Measurements from ENCODE around the gene MED15.

The MED15 gene

DNA sequence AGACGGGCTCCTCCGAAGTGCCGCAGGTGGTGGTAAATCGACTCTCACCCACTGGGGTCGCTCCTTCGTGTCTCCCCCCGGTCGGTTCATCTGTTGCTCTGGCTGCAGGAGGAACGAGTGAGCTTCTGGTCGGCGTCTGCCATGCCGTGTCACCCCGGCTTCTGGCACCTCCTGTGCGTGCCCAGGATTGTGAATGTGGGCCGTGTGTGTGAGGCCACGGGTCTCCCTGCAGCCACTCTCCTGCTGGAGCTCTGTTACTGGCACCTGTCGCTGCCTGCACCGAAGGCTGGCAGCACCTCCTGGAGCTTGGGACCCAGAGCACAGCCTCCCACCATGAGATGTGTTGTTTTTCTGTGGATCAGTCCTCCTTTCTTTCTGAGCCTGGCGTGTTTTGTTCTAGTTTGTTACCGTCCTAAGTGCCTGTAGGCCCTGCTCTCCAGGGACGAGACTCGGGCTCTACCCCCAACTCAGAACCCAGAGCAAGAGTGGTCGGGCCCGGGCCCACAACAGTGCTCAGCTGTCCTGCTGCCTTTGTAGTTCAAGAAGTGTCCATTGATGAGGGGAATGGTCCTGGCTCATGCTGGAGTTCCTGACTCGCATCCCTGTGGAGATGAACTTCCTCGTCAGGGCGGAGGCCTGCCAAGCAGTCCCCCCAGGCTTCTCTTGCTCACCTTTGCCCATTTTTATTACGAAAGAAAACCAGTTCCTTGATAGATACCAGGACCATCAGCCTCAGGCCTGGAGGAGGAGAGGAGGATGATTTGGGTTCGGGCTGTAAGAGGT, 66.6 kb downstream of the MED15 start:
- H3K9me3 ChIP-seq (ENCODE audit: insufficient read depth, low read length, severe bottlenecking) = no peaks in the 10 kb centered on the region
- no peak overlapping the region for H2AFZ ChIP-seq (ENCODE audit: low read depth, low read length)
- no peaks in the 10 kb centered on the region for H3K27me3 ChIP-seq (ENCODE audit: insufficient read depth, low read length, poor library complexity)
- H3K27ac ChIP-seq (ENCODE audit: low read length) = no peak overlapping the region
- H3K4me2 ChIP-seq (ENCODE audit: insufficient read depth, low read length) = no peak overlapping the region
- TF ChIP-seq, protein P1, sequence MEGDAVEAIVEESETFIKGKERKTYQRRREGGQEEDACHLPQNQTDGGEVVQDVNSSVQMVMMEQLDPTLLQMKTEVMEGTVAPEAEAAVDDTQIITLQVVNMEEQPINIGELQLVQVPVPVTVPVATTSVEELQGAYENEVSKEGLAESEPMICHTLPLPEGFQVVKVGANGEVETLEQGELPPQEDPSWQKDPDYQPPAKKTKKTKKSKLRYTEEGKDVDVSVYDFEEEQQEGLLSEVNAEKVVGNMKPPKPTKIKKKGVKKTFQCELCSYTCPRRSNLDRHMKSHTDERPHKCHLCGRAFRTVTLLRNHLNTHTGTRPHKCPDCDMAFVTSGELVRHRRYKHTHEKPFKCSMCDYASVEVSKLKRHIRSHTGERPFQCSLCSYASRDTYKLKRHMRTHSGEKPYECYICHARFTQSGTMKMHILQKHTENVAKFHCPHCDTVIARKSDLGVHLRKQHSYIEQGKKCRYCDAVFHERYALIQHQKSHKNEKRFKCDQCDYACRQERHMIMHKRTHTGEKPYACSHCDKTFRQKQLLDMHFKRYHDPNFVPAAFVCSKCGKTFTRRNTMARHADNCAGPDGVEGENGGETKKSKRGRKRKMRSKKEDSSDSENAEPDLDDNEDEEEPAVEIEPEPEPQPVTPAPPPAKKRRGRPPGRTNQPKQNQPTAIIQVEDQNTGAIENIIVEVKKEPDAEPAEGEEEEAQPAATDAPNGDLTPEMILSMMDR (IDR thresholded peaks at IDR 0.05; ENCODE audit: borderline replicate concordance, extremely low read depth, low read length, poor library complexity, severe bottlenecking) = no peak
- TF ChIP-seq EZH2 (IDR thresholded peaks at IDR 0.05; ENCODE audit: borderline replicate concordance, low read depth, low read length, severe bottlenecking) = no peak
- H3K36me3 ChIP-seq (ENCODE audit: insufficient read depth, low read length) = peaks cover 91% of the 10 kb centered on the region
- no peak for DNase-seq
- H3K4me1 ChIP-seq (ENCODE audit: insufficient read depth, low read length) = peaks cover under 1% of the 10 kb centered on the region
- no peak overlapping the region for H3K9ac ChIP-seq (ENCODE audit: low read depth, low read length)
- peaks cover 23% of the 10 kb centered on the region for H4K20me1 ChIP-seq (ENCODE audit: insufficient read depth, low read length)
- no peak for ATAC-seq (ENCODE audit: insufficient read depth, low read depth)
- no peaks in the 10 kb centered on the region for H3K79me2 ChIP-seq (ENCODE audit: insufficient read depth, low read length)
- no peak overlapping the region for H3K4me3 ChIP-seq (ENCODE audit: low read depth in 1 of 2, low read length in 2 of 2)

DNA sequence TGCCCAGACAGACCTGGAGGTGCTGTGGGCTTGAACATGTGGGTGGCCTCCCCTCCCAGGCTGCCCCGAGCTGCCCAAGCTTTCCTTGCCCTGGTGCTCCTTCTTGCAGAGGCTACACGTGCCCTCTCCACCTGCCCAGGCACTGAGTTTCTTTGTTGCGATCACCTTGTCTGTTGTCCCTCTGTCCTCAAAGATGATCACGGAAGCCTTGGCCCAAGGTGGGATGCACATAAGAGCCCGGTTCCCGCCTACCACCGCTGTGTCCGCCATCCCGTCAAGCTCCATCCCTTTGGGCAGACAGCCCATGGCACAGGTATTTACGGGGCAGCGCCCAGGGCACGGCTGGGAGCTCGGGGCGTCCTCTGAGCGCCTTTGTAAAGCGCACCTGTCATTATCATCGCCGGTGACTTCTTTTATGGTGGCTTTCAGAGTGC, 67.5 kb downstream of the MED15 start:
- no peaks in the 10 kb centered on the region for H3K79me2 ChIP-seq (ENCODE audit: insufficient read depth, low read length)
- no peaks in the 10 kb centered on the region for H3K4me1 ChIP-seq (ENCODE audit: insufficient read depth, low read length)
- H3K27me3 ChIP-seq (ENCODE audit: insufficient read depth, low read length, poor library complexity) = no peaks in the 10 kb centered on the region
- no peak for DNase-seq
- peaks cover 90% of the 10 kb centered on the region for H3K36me3 ChIP-seq (ENCODE audit: insufficient read depth, low read length)
- no peak for ATAC-seq (ENCODE audit: insufficient read depth, low read depth)
- no peak overlapping the region for H3K9ac ChIP-seq (ENCODE audit: low read depth, low read length)
- no peak overlapping the region for H2AFZ ChIP-seq (ENCODE audit: low read depth, low read length)
- peaks cover 24% of the 10 kb centered on the region for H4K20me1 ChIP-seq (ENCODE audit: insufficient read depth, low read length)
- H3K4me3 ChIP-seq (ENCODE audit: low read depth in 1 of 2, low read length in 2 of 2) = no peak overlapping the region
- H3K4me2 ChIP-seq (ENCODE audit: insufficient read depth, low read length) = no peak overlapping the region
- no peaks in the 10 kb centered on the region for H3K9me3 ChIP-seq (ENCODE audit: insufficient read depth, low read length, severe bottlenecking)
- no peak overlapping the region for H3K27ac ChIP-seq (ENCODE audit: low read length)
- TF ChIP-seq EZH2 (IDR thresholded peaks at IDR 0.05; ENCODE audit: borderline replicate concordance, low read depth, low read length, severe bottlenecking) = no peak
- TF ChIP-seq, protein P1 (IDR thresholded peaks at IDR 0.05; ENCODE audit: borderline replicate concordance, extremely low read depth, low read length, poor library complexity, severe bottlenecking) = no peak

DNA sequence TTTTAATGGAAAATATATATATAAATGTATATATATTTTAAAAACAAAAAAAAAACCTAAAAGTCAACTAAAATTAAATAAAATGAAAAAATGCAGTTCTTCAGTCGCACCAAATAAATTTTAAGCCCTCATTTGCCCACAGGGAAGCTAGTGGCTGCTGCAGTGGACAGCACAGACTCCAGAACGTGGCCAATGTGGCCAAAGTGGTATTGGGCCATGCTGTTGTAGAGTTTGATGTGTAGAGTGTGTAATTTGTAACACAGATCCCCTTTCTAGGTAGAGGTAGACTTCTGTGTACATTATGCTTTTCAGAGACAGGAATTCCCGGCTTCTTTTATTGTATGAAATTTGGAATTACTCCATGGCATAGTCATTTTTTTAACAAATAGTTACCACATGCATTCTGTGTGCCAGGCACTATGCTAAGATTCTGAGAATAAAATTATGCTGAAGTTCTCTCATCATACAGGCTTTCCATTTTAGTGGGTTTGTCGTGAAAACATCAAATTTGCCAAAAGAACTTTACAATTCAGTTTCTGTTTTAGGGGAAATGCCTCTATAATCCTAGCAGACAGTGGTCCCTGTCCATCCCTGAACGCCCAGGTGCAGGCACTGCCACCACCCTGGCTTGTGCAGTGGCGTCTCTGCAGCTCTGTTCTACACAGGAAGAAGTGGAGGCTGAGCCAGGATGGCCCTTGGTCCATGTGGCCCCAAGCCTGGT, 68.5 kb downstream of the MED15 start:
- Histone ChIP-seq H2AFZ (ENCODE audit: low read depth, low read length) (no peak overlapping the region), H3K9ac (ENCODE audit: low read depth, low read length) (no peak overlapping the region), H3K36me3 (ENCODE audit: insufficient read depth, low read length) (peaks cover 96% of the 10 kb centered on the region), H3K79me2 (ENCODE audit: insufficient read depth, low read length) (no peaks in the 10 kb centered on the region), H3K4me1 (ENCODE audit: insufficient read depth, low read length) (no peaks in the 10 kb centered on the region), H4K20me1 (ENCODE audit: insufficient read depth, low read length) (peaks cover 32% of the 10 kb centered on the region), H3K9me3 (ENCODE audit: insufficient read depth, low read length, severe bottlenecking) (no peaks in the 10 kb centered on the region), H3K4me2 (ENCODE audit: insufficient read depth, low read length) (no peak overlapping the region), H3K4me3 (ENCODE audit: low read depth in 1 of 2, low read length in 2 of 2) (no peak overlapping the region), H3K27ac (ENCODE audit: low read length) (no peak overlapping the region; the same call in 1 of the 2 replicates), H3K27me3 (ENCODE audit: insufficient read depth, low read length, poor library complexity) (no peaks in the 10 kb centered on the region)
- TF ChIP-seq, protein P1 (IDR thresholded peaks at IDR 0.05; ENCODE audit: borderline replicate concordance, extremely low read depth, low read length, poor library complexity, severe bottlenecking) = no peak
- TF ChIP-seq EZH2 (IDR thresholded peaks at IDR 0.05; ENCODE audit: borderline replicate concordance, low read depth, low read length, severe bottlenecking) = no peak
- DNase-seq (no peak), ATAC-seq (ENCODE audit: insufficient read depth, low read depth) (no peak)
